ENCODE data around the gene GRK2.

DNA sequence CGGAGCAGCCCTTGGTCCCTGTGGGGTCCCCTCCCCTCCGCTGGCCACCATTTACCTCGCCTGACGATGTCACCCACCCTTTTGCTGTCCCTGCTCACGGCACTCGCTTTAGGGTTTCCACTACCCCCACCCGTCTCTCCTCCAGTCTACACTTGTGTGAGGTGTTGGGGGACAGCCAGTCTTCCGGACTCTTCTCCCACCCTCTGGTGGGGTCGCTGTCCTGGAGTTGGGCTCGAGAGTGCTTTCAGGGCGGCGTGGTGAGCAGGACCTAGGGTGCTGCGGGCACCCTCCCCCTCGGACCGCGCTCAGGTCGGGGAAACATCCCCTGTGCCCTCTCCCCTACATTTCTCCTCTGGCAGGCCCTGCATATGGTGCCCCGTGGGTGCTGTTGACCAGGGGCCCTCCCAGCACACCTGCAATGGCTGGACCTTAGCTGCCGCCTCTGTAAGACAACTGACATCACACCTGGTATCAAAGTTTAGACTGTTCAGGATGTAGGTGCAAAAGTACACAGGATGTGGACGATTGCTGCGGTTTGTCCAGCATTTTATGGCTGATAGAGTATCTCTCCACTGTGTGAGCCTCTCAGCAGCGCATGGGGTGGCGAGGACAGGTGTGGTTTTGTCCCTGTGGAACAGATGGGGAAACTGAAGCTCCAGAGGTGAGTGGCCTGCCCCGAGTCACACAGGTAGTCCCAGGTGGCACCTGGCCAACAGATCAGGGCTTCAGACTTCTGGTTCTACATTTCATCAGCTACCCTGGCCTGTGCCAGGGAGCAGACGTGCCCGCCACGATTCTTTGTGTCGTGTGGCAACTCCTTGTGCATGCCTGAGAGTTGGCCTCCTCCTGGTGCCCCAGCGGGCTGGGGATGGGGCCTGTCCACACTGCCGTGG, 1.2 kb downstream of the GRK2 start:
- no peak for TF ChIP-seq FOXK2 (IDR thresholded peaks at IDR 0.05)
- no peak for TF ChIP-seq ARNT (IDR thresholded peaks at IDR 0.05)
- no peak for TF ChIP-seq ELF4 (IDR thresholded peaks at IDR 0.05)

Measured in HEK293T (cell line).